Cerebellar nuclear complex (tissue), 1 donor: Measurements from ENCODE around the gene RHPN2.

Source experiments
- DNase-seq, 2 experiments: peaks; one replicate each; lab custom pipeline; 2025; lab: John Stamatoyannopoulos, UW

RHPN2 gene

GRCh38 chr19:33064792-33065550 is at the start of gene RHPN2:
RHPN2 (minus strand) TSS chr19:33064888; CDS start chr19:33064852, 36 bp downstream.
- no peak for DNase-seq

- no peak for DNase-seq
Measured at GRCh38 chr19:33114312-33114711, 49.6 kb upstream of the RHPN2 start.

- no peak for DNase-seq
Measured at GRCh38 chr19:33111587-33111986, 46.9 kb upstream of the RHPN2 start.

GRCh38 chr19:33110137-33110910 is 45.6 kb upstream of the RHPN2 start:
- DNase-seq = no peak

- DNase-seq = no peak
Measured at GRCh38 chr19:33108161-33108560, 43.5 kb upstream of the RHPN2 start.

GRCh38 chr19:33102893-33103292 is 38.2 kb upstream of the RHPN2 start:
- DNase-seq = no peak

GRCh38 chr19:33100894-33101644 is 36.4 kb upstream of the RHPN2 start:
- DNase-seq = no peak

GRCh38 chr19:33098055-33098534 is 33.4 kb upstream of the RHPN2 start:
- DNase-seq = no peak

GRCh38 chr19:33096005-33096404 is 31.3 kb upstream of the RHPN2 start:
- no peak for DNase-seq

- no peak for DNase-seq
Measured at GRCh38 chr19:33094436-33095067, 29.9 kb upstream of the RHPN2 start.

- DNase-seq = no peak
Measured at GRCh38 chr19:33093420-33094210, 28.9 kb upstream of the RHPN2 start.

GRCh38 chr19:33090179-33090578 is 25.5 kb upstream of the RHPN2 start:
- DNase-seq = no peak

GRCh38 chr19:33089010-33089409 is 24.3 kb upstream of the RHPN2 start:
- DNase-seq = no peak

- DNase-seq = no peak
Measured at GRCh38 chr19:33086955-33087354, 22.3 kb upstream of the RHPN2 start.

GRCh38 chr19:33085570-33086128 is 21.0 kb upstream of the RHPN2 start:
- DNase-seq = peak in 1 of 2 experiments; percentile 55

GRCh38 chr19:33080761-33081681 is 16.3 kb upstream of the RHPN2 start, which contains the start of gene GPATCH1:
GPATCH1 (plus strand) TSS chr19:33081181; CDS start chr19:33081194, 13 bp downstream.
- DNase-seq = peak in 1 of 2 experiments; percentile 79

- DNase-seq = no peak
Measured at GRCh38 chr19:33075519-33075918, 10.8 kb upstream of the RHPN2 start.

GRCh38 chr19:33071887-33072286 is 7.2 kb upstream of the RHPN2 start:
- DNase-seq = no peak

GRCh38 chr19:33067121-33067520 is 2.4 kb upstream of the RHPN2 start:
- DNase-seq = no peak
